Natural killer cell treated with Interleukin-12 subunit alpha and Interleukin-12 subunit beta and Interleukin-15 and Interleukin-18, amount 100 ng/mL, for 72 hours (primary cell): Measurements from ENCODE around the gene CX3CR1. TPM values are rescaled to one million over a fixed set of nuclear protein-coding genes. Genes with fewer than 3 reads are reported as not detected.
"Not testable (repeated sequence)": the region's sequence is repeated elsewhere in the genome, so short reads cannot be mapped to it uniquely, and the experiment has no call there.

Experiments
- ATAC-seq, 2 donors: fragments of 150-1000 bp; cut with Tn5 transposase in 1 of 2; sonication (Bioruptor Pico), chemical (Tn5 transposase) in 1 of 2; 2 replicates each; pipeline ENCODE4 v1.10.0; 2021
- DNase-seq: peaks from one replicate; pipeline ENCODE4 v3.0.0; 2022; ENCODE audit warnings: low spot score
- H3K27ac Mint-ChIP-seq, 2 donors: 1 replicate in 1 of 2; 2 replicates in 1 of 2; pipeline ENCODE4 v1.8.0; 2022; ENCODE audit warnings: mixed read lengths in 2 of 2, mild to moderate bottlenecking in 1 of 2, moderate library complexity in 1 of 2
- H3K27me3 Mint-ChIP-seq, 2 donors: 1 replicate in 1 of 2; 2 replicates in 1 of 2; pipeline ENCODE4 v1.8.0; 2022; ENCODE audit warnings: mixed read lengths in 2 of 2
- H3K36me3 Mint-ChIP-seq: one replicate; pipeline ENCODE4 v1.8.0; 2022; ENCODE audit warnings: mixed read lengths
- H3K4me1 Mint-ChIP-seq, 2 donors: 1 replicate in 1 of 2; 2 replicates in 1 of 2; pipeline ENCODE4 v1.8.0; 2022; ENCODE audit warnings: low read depth in 2 of 2, mixed read lengths in 2 of 2, mild to moderate bottlenecking in 1 of 2
- H3K4me3 Mint-ChIP-seq: one replicate; pipeline ENCODE4 v1.8.0; 2022; ENCODE audit warnings: mixed read lengths
- H3K9me3 Mint-ChIP-seq: 2 replicates; pipeline ENCODE4 v1.8.0; 2022; ENCODE audit warnings: mixed read lengths
- total RNA-seq, 2 donors: library from RNA; stranded (reverse); gene quantifications; one replicate each; pipeline ENCODE4 v1.2.3, GENCODE V29; 2022

CX3CR1 gene, protein sequence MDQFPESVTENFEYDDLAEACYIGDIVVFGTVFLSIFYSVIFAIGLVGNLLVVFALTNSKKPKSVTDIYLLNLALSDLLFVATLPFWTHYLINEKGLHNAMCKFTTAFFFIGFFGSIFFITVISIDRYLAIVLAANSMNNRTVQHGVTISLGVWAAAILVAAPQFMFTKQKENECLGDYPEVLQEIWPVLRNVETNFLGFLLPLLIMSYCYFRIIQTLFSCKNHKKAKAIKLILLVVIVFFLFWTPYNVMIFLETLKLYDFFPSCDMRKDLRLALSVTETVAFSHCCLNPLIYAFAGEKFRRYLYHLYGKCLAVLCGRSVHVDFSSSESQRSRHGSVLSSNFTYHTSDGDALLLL
- total RNA-seq, result 10 to 100 TPM in 1 of 2 donors, 1 to 10 TPM in 1; 5.8 to 18.4 TPM

GRCh38 chr3:39279745-39280517 is at the start of gene CX3CR1:
CX3CR1 (minus strand) TSS chr3:39280036; CDS start chr3:39266509, 13,527 bp downstream.
- Mint-ChIP-seq H3K4me3 (peak within 1 kb of the TSS; percentile 94), H3K9me3 (no peaks in the 10 kb centered on the region)

GRCh38 chr3:39329493-39329892 is 49.7 kb upstream of the CX3CR1 start, which contains the start of gene CCR8:
CCR8 (plus strand) TSS chr3:39329709; CDS start chr3:39332332, 2,623 bp downstream.
- Mint-ChIP-seq H3K27me3 (no peaks in the 10 kb centered on the region), H3K36me3 (no peaks in the 10 kb centered on the region), H3K9me3 (no peaks in the 10 kb centered on the region), H3K4me1 (peaks cover 18 to 21% of the 10 kb centered on the region in 2 donors), H3K4me3 (no peak within 1 kb of the TSS), H3K27ac (no peak within 1 kb of the TSS)
- ATAC-seq, result peak in 1 of 2 donors; percentile 32
- DNase-seq, result no peak

More at GRCh38 chr3:39279745-39280517, at the start of gene CX3CR1:
- ATAC-seq, result peak; percentile 49 to 61
- Mint-ChIP-seq H3K27ac (peak within 1 kb of the TSS; percentile 94 to 97), H3K36me3 (no peaks in the 10 kb centered on the region), H3K4me1 (peaks cover 83% of the 10 kb centered on the region in 2 donors), H3K27me3 (no peaks in the 10 kb centered on the region)
- no peak for DNase-seq

DNA sequence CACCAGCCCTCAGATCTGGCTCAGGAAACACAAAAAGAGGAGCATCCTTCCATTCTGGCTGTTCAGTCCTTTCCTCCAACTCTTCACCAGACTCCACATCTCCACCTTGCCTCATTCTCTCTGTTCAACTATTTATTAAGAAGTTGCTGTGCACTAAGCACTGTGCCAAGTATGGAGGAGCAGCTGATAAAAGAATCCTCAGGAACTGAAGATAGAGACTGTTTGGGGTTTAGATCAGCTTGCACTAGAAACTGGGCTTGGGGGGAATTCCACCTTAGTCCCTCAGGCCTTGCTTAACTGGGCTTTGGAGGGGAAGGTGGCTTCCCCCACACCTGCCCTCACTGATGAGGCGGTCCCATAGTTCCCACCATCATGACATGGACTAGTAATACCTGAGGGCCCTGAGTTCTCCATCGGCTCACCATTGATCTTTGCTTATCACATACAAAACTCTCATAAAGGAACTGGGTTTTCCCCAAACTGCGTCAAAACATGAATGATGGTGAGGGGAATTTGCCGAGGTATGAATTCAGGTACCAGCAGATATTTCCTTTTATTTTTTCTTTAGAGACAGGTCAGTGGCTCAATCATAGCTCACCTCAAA is 48.0 kb upstream of the CX3CR1 start:
- H3K4me3 Mint-ChIP-seq, result peak overlapping the region; percentile 60
- ATAC-seq (peak; percentile 45), DNase-seq (no peak)
- no peaks in the 10 kb centered on the region for H3K27me3 Mint-ChIP-seq
- no peaks in the 10 kb centered on the region for H3K9me3 Mint-ChIP-seq
- no peaks in the 10 kb centered on the region for H3K36me3 Mint-ChIP-seq
- peaks cover 20 to 24% of the 10 kb centered on the region in 2 donors for H3K4me1 Mint-ChIP-seq
- peak overlapping the region; percentile 30 to 58 for H3K27ac Mint-ChIP-seq

- no peak for DNase-seq
- H3K4me3 Mint-ChIP-seq, result peak overlapping the region; percentile 60
Measured at GRCh38 chr3:39327053-39327745, 47.4 kb upstream of the CX3CR1 start.

DNA sequence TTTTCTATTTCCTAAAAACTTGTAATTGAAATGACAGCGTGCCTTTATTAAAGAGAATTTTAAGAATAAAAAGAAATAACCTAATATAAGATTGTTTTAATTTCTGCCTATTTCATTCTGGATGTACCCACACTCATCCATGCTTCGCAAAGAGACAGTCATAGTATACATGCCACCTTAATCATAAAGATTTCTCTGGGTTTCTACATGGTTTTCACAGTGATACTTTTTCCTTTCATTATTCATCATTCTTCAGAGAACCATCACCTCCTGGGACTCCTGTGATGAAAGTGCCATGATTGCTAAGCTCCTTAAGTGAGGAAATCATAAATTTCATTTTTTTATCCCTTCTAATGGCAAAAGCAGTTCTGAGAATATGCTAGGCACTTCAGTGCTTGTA is 45.4 kb upstream of the CX3CR1 start:
- no peak for DNase-seq
- no peak overlapping the region for H3K4me3 Mint-ChIP-seq
- peak; percentile 78 to 86 for ATAC-seq
- peaks cover 0 to 8% of the 10 kb centered on the region in 2 donors for H3K27me3 Mint-ChIP-seq
- H3K36me3 Mint-ChIP-seq, result no peaks in the 10 kb centered on the region
- H3K9me3 Mint-ChIP-seq, result no peaks in the 10 kb centered on the region
- H3K4me1 Mint-ChIP-seq, result peaks cover 24 to 33% of the 10 kb centered on the region in 2 donors
- no peak overlapping the region for H3K27ac Mint-ChIP-seq

More at GRCh38 chr3:39327053-39327745, 47.4 kb upstream of the CX3CR1 start:
- Mint-ChIP-seq H3K36me3 (no peaks in the 10 kb centered on the region), H3K27me3 (no peaks in the 10 kb centered on the region), H3K9me3 (no peaks in the 10 kb centered on the region), H3K4me1 (peaks cover 24 to 27% of the 10 kb centered on the region in 2 donors), H3K27ac (peak overlapping the region; percentile 30 to 58)
- ATAC-seq, result no peak

DNA sequence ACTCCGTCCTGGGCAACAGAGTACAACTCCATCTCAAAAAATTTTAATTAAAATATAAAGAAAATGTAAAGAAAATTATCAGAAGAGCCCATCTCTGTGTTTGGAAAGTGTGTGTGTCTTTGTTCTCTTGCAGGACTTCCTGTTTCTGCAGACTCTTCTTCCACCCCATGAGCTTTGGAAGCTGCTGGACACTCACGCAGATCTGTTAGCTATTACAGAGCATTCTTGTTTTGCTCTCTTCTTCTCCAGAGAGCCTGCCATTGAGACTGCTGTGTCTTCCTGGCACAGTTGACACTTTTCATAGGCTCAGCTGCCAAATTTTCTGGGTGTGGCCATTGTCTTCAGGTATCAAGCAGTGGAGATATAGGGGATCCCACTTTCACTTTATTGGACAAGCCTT is 43.7 kb upstream of the CX3CR1 start:
- H3K27ac Mint-ChIP-seq, result no peak overlapping the region
- no peaks in the 10 kb centered on the region for H3K36me3 Mint-ChIP-seq
- no peak overlapping the region for H3K4me3 Mint-ChIP-seq
- peaks cover 0 to 8% of the 10 kb centered on the region in 2 donors for H3K27me3 Mint-ChIP-seq
- H3K9me3 Mint-ChIP-seq, result no peaks in the 10 kb centered on the region
- H3K4me1 Mint-ChIP-seq, result peaks cover 24 to 33% of the 10 kb centered on the region in 2 donors
- no peak for ATAC-seq
- DNase-seq, result no peak

GRCh38 chr3:39322936-39323335 is 43.1 kb upstream of the CX3CR1 start:
- H3K27ac Mint-ChIP-seq, result no peak overlapping the region
- peaks cover 24 to 28% of the 10 kb centered on the region in 2 donors for H3K4me1 Mint-ChIP-seq
- DNase-seq, result no peak
- no peaks in the 10 kb centered on the region for H3K36me3 Mint-ChIP-seq
- no peak for ATAC-seq
- peak overlapping the region; percentile 12 for H3K4me3 Mint-ChIP-seq
- no peaks in the 10 kb centered on the region for H3K9me3 Mint-ChIP-seq
- peaks cover 0 to 8% of the 10 kb centered on the region in 2 donors for H3K27me3 Mint-ChIP-seq

GRCh38 chr3:39322209-39322715 is 42.4 kb upstream of the CX3CR1 start:
- H3K27me3 Mint-ChIP-seq, DNase-seq, H3K4me3 Mint-ChIP-seq, H3K9me3 Mint-ChIP-seq, H3K36me3 Mint-ChIP-seq, H3K27ac Mint-ChIP-seq, ATAC-seq: not testable (repeated sequence)
- H3K4me1 Mint-ChIP-seq, result peaks cover 18 to 21% of the 10 kb centered on the region in 2 donors

- H3K9me3 Mint-ChIP-seq, H3K36me3 Mint-ChIP-seq, DNase-seq, H3K27me3 Mint-ChIP-seq, H3K4me3 Mint-ChIP-seq: not testable (repeated sequence)
- ATAC-seq, result peak in 1 of 2 donors; percentile 56
- H3K4me1 Mint-ChIP-seq, result peaks cover 13 to 14% of the 10 kb centered on the region in 2 donors
- H3K27ac Mint-ChIP-seq, result peak overlapping the region in 1 of 2 donors; percentile 16
Measured at GRCh38 chr3:39321574-39321983, 41.7 kb upstream of the CX3CR1 start.

- no peak overlapping the region for H3K4me3 Mint-ChIP-seq
- ATAC-seq (no peak), DNase-seq (no peak)
- H3K9me3 Mint-ChIP-seq, result peaks cover 4% of the 10 kb centered on the region
- no peak overlapping the region for H3K27ac Mint-ChIP-seq
- H3K36me3 Mint-ChIP-seq, result peaks cover 7% of the 10 kb centered on the region
- peaks cover 0 to 8% of the 10 kb centered on the region in 2 donors for H3K27me3 Mint-ChIP-seq
- peaks cover 9 to 16% of the 10 kb centered on the region in 2 donors for H3K4me1 Mint-ChIP-seq
Measured at GRCh38 chr3:39319249-39319648, 39.4 kb upstream of the CX3CR1 start.

DNA sequence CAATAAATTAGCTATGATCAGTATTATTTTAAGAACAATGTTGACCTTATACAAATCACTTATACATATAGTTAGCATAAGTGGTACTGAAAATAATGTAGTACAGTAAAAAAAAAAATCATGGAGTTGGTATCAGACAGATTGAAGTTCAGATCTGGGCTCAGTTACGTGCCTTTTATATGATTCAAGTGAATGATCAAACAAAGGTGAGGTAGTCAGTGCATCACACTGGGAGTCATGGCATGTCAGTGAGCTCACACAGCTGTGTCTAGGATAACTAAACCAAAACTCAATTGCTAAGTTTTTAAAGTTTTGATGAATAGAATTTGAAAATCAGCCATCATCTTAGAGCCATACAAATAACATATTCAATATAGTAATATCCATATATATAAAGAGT is 38.5 kb upstream of the CX3CR1 start:
- Mint-ChIP-seq H3K4me1 (peaks cover 6 to 16% of the 10 kb centered on the region in 2 donors), H3K36me3 (peaks cover 14% of the 10 kb centered on the region), H3K27me3 (peaks cover 0 to 8% of the 10 kb centered on the region in 2 donors), H3K27ac (no peak overlapping the region), H3K4me3 (no peak overlapping the region), H3K9me3 (peaks cover 4% of the 10 kb centered on the region)
- ATAC-seq (no peak), DNase-seq (no peak)

- H3K27ac Mint-ChIP-seq, result no peak overlapping the region
- no peak overlapping the region for H3K4me3 Mint-ChIP-seq
- ATAC-seq, result no peak
- peaks cover 0 to 8% of the 10 kb centered on the region in 2 donors for H3K27me3 Mint-ChIP-seq
- H3K9me3 Mint-ChIP-seq, result peaks cover 4% of the 10 kb centered on the region
- no peak for DNase-seq
- H3K36me3 Mint-ChIP-seq, result peaks cover 17% of the 10 kb centered on the region
- H3K4me1 Mint-ChIP-seq, result peaks cover 2 to 12% of the 10 kb centered on the region in 2 donors
Measured at GRCh38 chr3:39317571-39318169, 37.8 kb upstream of the CX3CR1 start.
